Fibroblast of villous mesenchyme (primary cell): ENCODE measurements around the gene KRTAP16-1. TPM values are rescaled to one million over a fixed set of nuclear protein-coding genes. Genes with fewer than 3 reads are reported as not detected.
A peak's percentile ranks its signal among the peaks of the same experiment; 100 is the strongest.
"Not testable (repeated sequence)": the region's sequence is repeated elsewhere in the genome, so short reads cannot be mapped to it uniquely, and the experiment has no call there.

Experiments
- DNase-seq: peaks from one replicate; pipeline ENCODE4 v3.0.0-alpha.2; 2010; ENCODE audit warnings: low read depth
- H3K4me3 ChIP-seq: 2 replicates; pipeline ENCODE4 v1.5.1; 2011; ENCODE audit warnings: low read depth, mild to moderate bottlenecking, low read length
- total RNA-seq: library from RNA; depleted of rRNA; stranded (reverse); fragments of >200 nt; gene quantifications from 2 replicates; pipeline ENCODE4 v1.2.3, GENCODE V29; 2012
- TF ChIP-seq, protein P1 (sequence below): IDR thresholded peaks from 2 replicates; pipeline ENCODE4 v1.5.1; 2012; ENCODE audit warnings: low read depth, mild to moderate bottlenecking, low read length; ENCODE audit not compliant: insufficient read depth

KRTAP16-1 gene
- total RNA-seq, 1 donor: not detected

DNA sequence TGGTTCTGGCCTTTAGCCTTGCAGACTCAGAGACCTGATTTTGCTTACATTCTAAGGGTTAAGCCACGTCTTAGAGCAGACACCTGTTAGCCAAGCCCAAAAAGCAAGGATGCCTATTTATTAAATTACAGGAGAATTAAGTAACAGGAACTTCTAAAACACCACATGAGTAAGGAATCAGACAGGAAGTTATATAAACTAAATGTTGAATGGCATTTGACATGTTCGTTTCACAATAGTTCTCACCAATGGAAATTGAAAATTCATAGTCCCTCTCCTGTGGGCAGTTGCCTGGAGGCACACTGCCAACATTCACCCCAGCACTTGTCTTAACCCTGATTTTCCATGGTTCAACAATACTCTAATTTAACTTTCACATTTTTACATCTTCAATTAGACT is 24.6 kb downstream of the KRTAP16-1 start:
- H3K4me3 ChIP-seq: no peak overlapping the region
- peak; percentile 3 for DNase-seq
- TF ChIP-seq, protein P1, sequence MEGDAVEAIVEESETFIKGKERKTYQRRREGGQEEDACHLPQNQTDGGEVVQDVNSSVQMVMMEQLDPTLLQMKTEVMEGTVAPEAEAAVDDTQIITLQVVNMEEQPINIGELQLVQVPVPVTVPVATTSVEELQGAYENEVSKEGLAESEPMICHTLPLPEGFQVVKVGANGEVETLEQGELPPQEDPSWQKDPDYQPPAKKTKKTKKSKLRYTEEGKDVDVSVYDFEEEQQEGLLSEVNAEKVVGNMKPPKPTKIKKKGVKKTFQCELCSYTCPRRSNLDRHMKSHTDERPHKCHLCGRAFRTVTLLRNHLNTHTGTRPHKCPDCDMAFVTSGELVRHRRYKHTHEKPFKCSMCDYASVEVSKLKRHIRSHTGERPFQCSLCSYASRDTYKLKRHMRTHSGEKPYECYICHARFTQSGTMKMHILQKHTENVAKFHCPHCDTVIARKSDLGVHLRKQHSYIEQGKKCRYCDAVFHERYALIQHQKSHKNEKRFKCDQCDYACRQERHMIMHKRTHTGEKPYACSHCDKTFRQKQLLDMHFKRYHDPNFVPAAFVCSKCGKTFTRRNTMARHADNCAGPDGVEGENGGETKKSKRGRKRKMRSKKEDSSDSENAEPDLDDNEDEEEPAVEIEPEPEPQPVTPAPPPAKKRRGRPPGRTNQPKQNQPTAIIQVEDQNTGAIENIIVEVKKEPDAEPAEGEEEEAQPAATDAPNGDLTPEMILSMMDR: no peak

- TF ChIP-seq, protein P1: no peak
- H3K4me3 ChIP-seq: no peak overlapping the region
- DNase-seq: peak; percentile 48
Measured at GRCh38 chr17:41284043-41284442, 25.1 kb downstream of the KRTAP16-1 start.

GRCh38 chr17:41278176-41278955 is 30.7 kb downstream of the KRTAP16-1 start:
- no peak overlapping the region for H3K4me3 ChIP-seq
- TF ChIP-seq, protein P1: no peak
- DNase-seq: no peak

DNA sequence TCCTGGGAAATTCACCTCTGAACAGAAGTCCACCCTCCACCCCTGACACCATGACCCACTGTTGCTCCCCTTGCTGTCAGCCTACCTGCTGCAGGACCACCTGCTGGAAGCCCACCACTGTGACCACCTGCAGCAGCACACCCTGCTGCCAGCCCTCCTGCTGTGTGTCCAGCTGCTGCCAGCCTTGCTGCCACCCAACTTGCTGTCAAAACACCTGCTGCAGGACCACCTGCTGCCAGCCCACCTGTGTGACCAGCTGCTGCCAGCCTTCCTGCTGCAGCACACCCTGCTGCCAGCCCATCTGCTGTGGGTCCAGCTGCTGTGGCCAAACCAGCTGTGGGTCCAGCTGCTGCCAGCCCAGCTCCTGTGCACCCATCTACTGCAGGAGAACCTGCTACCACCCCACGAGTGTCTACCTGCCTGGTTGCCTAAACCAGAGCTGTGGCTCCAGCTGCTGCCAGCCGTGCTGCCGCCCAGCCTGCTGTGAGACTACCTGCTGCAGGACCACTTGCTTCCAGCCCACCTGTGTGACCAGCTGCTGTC is 33.4 kb downstream of the KRTAP16-1 start, which contains the start of gene KRTAP9-7:
KRTAP9-7 (plus strand) TSS at position 51 of the 543 bp plus-strand sequence; CDS start at position 51, 0 bp downstream.
- not testable (repeated sequence) for DNase-seq, H3K4me3 ChIP-seq

- TF ChIP-seq, protein P1: no peak
- H3K4me3 ChIP-seq: no peak overlapping the region
- DNase-seq: no peak
Measured at GRCh38 chr17:41271858-41272257, 37.3 kb downstream of the KRTAP16-1 start.

DNA sequence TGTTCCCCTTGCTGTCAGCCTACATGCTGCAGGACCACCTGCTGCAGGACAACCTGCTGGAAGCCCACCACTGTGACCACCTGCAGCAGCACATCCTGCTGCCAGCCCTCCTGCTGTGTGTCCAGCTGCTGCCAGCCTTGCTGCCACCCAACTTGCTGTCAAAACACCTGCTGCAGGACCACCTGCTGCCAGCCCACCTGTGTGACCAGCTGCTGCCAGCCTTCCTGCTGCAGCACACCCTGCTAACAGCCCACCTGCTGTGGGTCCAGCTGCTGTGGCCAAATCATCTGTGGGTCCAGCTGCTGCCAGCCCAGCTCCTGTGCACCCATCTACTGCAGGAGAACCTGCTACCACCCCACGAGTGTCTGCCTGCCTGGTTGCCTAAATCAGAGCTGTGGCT is 37.8 kb downstream of the KRTAP16-1 start:
- not testable (repeated sequence) for H3K4me3 ChIP-seq, DNase-seq

DNA sequence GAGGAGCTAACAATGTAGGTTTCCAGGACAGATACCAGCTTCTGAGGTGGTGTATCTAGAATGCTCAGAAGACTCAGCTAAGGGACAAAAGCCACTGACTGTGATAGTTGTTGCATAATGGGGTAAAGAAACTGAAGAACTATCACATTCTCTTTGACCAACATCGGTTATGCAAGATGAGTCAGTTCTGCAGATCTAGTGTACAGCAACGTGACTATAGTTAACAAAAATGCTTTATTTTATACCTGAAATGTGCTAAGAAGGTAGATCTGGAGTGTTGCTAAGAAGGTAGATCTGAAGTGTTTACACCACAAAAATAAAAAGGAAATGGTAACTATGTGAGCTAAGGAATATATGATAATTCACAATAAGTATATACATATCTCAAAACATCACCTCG is 41.4 kb downstream of the KRTAP16-1 start:
- H3K4me3 ChIP-seq: no peak overlapping the region
- DNase-seq: no peak
- TF ChIP-seq, protein P1: no peak

DNA sequence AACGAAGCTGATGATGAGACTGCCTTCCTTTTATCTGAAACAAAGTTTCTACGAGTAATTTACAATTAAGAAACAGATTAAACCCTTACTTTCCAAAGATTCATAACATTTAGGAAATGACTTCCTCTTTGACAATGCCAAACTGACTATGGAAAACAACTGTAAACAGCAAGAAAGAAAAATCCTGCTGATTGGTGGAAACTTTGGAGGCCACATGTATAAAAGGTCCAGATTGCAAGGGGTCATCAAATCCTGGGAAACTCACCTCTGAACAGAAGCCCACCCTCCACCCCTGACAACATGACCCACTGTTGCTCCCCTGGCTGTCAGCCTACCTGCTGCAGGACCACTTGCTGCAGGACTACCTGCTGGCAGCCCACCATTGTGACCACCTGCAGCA is 44.0 kb downstream of the KRTAP16-1 start, which contains the start of gene KRTAP9-6:
KRTAP9-6 (plus strand) TSS at position 301 of the 400 bp plus-strand sequence; CDS start at position 301, 0 bp downstream.
- DNase-seq: no peak
- TF ChIP-seq, protein P1: no peak
- no peak within 1 kb of the TSS for H3K4me3 ChIP-seq
